Measurements from ENCODE around the gene CCDC15.

- TF ChIP-seq POLR2A (IDR thresholded peaks at IDR 0.05; ENCODE audit: low read depth) (no peak), CTCF (IDR thresholded peaks at IDR 0.05) (no peak), POLR2AphosphoS5 (IDR thresholded peaks at IDR 0.05) (no peak)
Measured at GRCh38 chr11:124977006-124977405, 23.0 kb downstream of the CCDC15 start.

All from esophagus muscularis mucosa (tissue), 3 donors.